ENCODE results near the gene PTPRQ.
"Not testable (repeated sequence)": the region's sequence is repeated elsewhere in the genome, so short reads cannot be mapped to it uniquely, and the experiment has no call there.

Gene PTPRQ, protein sequence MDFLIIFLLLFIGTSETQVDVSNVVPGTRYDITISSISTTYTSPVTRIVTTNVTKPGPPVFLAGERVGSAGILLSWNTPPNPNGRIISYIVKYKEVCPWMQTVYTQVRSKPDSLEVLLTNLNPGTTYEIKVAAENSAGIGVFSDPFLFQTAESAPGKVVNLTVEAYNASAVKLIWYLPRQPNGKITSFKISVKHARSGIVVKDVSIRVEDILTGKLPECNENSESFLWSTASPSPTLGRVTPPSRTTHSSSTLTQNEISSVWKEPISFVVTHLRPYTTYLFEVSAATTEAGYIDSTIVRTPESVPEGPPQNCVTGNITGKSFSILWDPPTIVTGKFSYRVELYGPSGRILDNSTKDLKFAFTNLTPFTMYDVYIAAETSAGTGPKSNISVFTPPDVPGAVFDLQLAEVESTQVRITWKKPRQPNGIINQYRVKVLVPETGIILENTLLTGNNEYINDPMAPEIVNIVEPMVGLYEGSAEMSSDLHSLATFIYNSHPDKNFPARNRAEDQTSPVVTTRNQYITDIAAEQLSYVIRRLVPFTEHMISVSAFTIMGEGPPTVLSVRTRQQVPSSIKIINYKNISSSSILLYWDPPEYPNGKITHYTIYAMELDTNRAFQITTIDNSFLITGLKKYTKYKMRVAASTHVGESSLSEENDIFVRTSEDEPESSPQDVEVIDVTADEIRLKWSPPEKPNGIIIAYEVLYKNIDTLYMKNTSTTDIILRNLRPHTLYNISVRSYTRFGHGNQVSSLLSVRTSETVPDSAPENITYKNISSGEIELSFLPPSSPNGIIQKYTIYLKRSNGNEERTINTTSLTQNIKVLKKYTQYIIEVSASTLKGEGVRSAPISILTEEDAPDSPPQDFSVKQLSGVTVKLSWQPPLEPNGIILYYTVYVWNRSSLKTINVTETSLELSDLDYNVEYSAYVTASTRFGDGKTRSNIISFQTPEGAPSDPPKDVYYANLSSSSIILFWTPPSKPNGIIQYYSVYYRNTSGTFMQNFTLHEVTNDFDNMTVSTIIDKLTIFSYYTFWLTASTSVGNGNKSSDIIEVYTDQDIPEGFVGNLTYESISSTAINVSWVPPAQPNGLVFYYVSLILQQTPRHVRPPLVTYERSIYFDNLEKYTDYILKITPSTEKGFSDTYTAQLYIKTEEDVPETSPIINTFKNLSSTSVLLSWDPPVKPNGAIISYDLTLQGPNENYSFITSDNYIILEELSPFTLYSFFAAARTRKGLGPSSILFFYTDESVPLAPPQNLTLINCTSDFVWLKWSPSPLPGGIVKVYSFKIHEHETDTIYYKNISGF (N-terminal part only)

DNA sequence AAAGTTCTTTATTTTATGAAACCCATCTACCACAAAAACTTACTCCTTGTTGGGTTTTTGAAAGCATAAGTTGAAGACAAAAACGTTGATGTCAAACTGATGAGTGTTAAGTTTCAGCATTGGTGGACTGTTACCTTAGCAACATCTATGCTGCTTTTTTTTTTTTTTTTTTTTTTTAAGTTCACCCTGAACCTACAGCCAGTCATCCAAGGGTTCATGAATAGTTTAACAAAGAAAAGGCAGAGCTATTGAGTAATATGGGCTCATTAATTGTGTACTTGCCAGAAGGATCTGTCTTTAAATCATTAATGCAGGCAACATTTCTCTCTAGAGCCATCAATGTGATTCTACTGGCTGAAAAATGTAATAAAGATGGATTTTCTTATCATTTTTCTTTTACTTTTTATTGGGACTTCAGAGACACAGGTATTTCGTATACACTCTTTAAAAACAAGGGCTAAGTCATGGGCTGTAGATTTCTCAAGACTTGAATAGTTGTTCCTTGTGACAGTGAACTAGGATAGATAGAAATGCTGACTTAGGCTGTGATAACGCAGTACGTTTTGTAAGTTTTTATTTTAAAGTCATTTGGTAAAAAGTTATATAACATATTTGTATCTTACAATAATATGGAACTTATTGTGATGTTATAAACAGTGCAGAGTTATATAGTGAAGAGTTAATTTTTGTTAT is at the start of gene PTPRQ:
PTPRQ (plus strand) TSS at position 262 of the 693 bp plus-strand sequence; CDS start at position 373, 111 bp downstream.
- DNase-seq, result no peak

DNA sequence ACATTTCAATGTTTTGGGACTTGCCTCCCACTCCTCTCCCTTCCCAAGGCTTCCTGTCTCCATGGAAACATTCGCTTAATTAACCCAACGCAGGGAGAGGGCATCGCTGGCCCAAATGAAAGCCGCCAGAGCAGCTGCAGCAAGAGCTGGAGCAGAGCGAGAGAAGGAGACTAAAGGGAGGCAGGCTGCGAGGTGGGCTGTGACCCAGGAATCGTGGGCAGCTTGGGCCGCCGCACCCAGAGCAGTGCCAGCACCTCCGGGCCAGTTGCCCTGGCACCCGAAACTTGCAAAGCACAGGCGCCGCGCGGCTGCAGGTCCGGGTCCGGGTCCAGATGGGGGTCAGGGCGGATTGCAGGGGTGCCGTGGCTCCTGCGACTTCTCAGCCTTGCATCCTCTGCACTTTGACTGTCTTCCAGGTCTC is 43.5 kb upstream of the PTPRQ start:
- DNase-seq, result no peak

DNA sequence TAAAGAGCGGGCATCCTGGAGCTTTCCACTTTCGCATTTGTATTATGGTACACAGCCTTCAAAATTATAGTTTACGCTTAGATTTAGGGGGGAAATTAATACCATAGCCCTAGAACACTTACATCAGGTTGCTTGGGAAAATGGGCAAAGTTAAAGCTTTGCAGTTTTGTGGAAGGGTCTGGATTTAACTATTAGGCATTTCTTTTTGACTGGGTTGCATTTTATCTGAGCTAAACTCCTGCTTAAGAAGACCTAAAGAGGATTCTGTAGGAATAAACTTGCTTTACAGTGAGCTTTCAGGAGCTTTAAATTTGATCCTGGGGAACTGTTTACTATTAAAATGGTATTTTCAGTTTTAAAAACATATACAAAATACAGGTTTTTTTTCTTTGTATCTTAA is 42.8 kb upstream of the PTPRQ start:
- no peak for DNase-seq

DNA sequence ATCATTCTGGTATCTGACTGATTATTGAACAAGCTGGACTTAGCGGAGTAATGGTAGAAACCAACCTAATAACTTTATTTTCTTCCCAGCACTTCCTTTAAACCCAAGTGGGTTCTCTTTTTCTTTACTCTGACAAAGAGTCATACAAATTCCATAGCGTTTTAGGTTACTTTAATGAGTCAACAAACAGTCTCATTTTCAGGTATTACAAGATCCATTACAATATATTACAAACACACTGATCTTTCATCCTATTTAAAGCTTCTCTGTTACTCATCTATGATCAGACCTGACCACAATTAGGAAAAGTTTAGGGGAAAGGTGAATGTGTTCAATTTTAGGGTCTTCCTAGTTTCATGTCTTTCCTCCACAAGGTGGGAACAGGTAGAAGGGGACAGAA is 39.4 kb upstream of the PTPRQ start:
- no peak for DNase-seq

DNA sequence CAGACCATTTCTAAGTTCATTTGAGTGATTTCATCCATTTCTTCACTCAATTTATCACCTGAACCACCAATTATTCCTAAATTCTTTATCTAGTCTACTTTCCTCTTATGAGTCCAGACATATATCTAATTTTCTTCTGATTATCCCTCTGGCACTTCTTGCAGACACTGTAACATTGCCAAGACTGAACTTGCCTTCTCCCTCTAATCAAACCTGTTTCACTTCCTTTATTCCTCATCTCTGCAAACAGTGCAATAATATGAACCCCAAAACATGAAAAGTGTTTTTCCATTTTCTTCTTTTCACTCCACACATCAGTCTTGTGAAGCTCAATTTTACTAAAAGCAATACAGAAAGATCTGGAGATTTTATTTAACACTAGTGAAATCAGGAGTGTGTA is 37.8 kb upstream of the PTPRQ start:
- DNase-seq, result no peak

DNA sequence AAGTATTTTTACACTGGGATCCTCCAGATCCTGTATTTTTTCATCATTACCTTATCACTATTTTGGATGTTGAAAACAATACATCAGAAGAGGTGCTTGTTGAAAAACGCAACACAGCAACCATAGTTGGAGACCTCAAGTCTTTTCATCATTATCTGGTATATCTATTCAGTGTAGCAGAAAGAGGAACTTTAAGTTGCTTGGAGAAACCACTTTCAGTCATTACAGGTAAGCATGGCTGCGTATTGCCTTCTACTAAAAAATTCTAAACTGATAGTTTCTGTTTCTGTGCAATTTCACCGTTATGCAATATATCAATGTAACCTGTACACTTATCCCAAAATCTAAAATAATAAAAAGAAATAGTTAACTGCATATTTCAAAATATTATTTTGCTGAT is 32.2 kb upstream of the PTPRQ start:
- no peak for DNase-seq

DNA sequence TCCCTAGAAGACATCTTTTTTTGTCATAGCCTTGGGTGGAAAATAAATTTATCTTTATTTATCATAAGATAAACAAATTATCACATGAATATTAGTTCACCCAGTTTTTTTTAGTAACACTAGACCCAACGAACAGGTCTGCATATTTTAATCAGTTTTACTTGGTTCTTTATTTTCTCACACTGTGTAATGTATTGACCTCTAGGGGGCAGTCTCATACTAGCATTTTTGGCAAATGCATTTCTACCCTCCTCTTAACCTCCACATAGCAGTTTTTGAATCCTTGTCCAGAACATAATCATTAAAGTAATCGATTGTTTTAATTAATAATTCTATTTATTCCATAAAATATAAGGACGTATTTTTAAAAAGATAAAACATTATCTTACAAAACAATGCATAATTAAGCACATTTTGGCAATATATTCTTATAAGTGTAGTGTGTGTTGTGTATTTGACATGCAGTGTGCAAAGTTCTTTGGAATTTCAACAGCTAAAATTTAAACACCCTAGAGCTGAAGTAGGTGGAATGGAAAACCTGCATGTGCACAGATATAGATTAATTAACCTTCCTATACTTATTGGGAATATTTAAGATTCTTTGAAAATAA is 31.6 kb upstream of the PTPRQ start:
- DNase-seq, result peak; percentile 8

DNA sequence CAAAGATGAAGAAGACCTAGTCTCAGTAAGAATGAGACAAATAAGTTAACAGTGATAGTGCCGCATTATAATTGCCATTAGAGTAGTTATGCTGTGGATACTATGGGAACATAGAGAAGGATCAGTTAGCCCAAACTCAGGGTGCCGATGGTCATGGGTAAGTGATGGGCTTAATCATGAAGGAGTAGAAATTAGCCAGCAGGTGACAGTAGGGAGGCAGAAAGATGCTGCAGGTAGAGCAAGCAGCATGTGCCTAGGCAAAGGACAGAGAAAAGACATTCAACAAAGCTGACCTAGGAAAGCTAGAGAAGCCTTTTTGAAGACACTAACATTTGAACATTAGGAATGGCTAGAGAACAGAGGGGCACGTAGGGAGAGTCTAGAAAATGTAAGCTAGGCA is 30.6 kb upstream of the PTPRQ start:
- no peak for DNase-seq

DNA sequence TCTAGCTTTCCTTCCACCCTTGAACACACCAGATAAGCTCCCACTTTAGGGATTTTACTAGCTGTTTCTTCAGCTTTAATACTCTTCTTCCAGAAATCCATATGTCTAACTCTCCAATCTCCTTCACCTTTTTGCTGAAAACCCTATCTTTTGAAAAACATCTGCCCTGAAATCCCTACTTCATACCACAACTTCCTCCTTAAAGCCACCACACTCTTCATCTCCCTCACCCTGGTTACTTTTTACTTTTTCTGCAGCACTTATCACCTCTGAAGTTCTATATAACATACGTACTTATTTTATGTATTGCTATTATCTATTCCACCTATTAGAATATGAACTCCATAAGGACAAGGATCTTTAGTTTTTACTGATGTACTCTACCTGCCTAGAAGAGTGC is 28.6 kb upstream of the PTPRQ start:
- DNase-seq, result no peak

DNA sequence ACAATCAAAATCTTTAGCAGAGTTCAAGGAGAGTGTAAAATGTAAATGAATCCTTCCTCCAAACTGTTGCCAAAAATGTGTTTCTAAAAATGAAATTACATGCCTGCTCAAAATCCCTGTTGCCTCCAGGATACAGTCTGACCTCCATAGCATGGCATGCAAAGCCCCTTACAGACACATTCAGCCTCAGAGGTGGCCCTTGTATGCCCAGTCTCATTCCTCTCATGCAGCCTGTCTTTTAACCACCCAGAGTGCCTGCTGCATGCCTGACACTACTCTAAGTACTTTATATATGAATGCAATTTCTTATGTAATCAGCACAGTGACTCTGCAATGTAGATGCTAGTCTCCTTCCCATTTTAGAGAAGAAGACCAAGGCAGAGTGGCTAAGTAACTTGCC is 24.4 kb upstream of the PTPRQ start:
- no peak for DNase-seq

DNA sequence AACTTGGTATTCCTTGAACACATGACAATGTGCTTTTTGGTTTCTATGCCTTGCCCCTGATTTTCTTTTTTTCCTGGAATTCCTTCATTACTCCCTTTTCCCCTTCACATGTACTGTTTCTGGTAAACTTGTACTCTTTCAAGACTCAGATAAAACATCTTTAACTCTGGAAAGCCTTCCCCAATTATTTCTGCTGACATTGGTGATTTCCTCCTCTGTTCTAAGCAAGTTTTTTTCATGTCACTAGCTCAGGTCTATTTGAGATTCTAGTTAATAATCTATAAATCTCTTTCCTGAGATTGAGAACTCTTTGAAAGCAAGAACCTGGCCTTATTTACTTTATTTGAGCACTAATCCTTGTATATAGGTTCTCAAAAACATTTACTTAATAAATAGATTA is 24.0 kb upstream of the PTPRQ start:
- no peak for DNase-seq

DNA sequence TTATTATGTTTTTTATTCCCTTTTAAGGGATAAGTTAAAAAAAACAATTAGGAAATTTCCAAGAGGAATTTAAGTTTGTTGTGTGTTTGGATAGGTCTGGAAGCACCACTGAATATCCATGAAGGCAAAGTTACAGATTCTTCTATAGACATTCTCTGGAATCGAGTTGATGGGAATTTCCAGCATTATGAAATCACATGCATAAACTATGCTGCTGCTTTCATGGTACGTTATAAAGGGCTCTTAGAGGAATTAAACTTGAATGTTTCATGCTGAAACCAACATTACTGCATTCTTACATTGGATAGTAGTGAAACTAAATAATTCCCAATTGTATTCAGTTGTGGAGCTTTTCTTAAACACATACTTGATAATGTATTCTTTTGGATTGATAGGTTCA is 21.5 kb upstream of the PTPRQ start:
- no peak for DNase-seq

DNA sequence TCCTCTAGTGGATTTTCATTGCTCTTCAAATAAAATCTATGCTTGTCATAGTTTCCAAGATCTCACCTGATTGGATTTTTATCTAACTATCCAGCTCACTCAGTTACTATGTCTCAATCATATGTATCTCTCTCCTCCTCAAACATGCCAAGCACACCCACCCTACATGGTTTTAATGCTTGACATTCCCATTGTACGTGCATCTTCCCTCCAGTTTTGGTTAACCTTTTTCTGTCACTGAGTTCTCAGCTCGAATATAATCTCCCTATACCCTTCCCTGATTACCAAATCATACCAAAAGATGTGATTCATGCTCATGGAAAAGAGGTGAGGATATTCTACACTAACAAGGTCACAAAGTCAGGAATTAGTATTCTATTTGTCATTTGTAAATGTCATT is 12.0 kb upstream of the PTPRQ start:
- no peak for DNase-seq

DNA sequence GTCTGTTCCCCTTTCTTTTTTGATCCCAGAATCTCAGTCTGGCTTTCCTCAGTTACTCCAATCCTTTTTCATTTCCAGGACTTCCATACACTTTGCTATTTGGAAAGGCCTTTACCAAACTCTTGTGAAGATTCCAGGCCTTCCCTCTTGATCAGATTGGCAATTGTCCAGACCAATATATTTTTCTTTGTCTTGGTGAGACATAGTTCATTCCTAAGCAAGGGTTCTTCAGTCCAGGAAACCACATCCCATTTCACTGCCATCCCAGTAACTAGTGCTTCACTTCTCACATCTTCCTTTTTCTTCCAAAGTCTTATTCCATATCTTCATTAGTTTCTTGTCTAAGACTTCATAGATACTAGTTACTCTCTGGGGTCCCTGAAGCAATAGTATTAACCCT is 2.1 kb upstream of the PTPRQ start:
- DNase-seq, result no peak

DNA sequence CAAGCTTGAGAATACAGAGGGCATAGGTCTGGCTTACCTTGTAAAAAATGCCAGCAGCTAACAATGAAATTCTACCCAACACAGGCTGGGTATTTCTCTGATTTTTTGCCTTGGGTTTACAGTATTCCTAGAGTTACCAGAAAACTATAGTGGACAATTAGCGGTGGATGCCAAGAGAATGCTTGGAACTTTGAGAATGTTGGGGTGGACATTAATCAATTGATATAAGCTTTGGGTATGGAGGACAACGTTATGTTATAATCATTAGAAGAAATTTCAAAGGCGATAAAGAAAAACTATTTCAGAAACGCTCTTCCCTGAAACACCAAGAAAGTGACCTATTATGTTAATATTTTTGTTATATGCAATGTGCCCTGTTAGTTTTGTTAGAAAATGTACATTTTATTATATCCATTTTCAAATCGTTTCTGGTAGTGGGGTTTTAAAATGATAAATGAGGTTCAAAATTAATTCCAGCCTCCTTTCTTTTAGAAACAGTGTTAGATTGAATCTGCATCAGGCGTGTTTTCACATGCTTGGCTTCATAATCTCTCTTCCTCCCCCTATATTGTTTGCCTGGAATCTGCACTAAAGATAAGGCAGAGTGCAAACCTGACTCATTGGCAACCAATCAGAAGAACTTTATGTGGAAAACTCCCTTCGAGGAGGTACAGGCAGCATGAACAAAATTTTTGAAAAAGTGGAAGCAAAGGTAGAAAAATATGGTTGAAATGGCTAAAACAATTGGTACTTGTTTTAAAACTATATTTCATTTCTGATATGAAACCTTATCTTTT is 1.4 kb upstream of the PTPRQ start:
- no peak for DNase-seq

DNA sequence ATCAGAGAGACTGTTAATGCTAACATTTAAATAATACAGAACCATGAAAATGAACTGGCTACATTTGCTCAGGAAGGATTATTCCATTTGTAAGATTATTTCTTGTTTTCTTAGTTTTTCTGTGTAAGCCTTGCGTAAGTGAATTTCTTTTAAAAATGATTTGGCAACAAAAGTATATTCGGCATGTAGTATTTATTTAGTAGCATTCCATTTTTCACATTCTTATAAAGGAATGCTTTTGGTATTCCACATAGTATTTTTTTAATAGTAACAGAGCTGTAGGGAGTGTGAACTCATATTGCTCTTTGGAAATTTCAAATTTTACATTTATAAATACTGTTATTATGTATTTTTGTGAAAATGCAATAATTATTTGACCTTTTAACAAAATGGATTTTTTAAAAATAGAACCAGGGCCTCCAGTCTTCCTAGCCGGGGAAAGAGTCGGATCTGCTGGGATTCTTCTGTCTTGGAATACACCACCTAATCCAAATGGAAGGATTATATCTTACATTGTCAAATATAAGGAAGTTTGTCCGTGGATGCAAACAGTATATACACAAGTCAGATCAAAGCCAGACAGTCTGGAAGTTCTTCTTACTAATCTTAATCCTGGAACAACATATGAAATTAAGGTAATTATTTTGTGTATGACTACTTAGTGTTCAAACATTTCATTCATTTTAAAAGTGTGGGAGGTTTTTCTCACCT is 1.2 kb downstream of the PTPRQ start:
- DNase-seq, result no peak

DNA sequence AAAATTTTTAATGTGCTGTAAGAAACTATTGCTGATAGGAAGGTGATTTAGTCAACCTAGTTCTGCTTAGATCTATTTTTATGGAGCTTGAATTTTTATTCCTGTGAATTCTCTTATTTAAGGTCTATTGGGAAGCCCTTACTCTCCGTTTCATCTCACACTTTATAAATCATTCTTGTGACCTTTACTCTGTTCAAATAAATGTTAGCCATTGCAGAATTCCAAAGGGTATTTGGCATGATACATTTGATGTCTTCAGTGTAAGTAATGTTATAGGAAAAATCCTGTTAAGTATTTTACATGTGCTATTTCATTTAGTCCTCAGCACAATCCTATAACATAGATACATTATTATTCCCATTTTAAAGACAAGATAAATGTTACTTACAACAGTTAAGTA is 12.5 kb downstream of the PTPRQ start:
- DNase-seq, result no peak

DNA sequence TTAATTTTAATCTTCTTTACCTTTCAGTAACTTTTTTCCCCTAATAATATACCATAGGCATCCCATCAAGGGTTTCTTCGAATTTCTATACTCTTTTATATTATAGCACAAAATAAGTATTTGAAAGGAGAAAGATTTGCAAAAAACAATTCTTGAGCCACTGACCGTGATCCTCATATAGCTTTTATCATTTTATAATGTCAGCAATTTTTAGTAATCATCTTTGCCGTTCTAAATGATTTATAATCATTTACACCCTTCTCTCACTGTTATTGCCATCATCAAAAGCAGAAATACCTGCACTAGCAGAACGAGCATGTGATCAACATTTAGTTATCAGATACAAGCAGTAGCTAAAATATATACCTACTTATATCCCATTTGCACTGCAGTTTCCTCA is 16.9 kb downstream of the PTPRQ start:
- DNase-seq, result no peak

DNA sequence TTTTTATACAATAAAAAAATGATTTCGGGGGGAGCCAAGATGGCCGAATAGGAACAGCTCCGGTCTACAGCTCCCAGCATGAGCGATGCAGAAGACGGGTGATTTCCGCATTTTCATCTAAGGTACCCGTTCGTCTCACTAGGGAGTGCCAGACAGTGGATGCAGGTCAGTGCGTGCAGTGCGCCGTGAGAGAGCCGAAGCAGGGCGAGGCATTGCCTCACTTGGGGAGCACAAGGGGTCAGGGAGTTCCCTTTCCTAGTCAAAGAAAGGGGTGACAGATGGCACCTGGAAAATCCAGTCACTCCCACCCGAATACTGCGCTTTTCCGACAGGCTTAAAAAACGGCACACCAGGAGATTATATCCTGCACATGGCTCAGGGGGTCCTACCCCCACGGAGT is 17.8 kb downstream of the PTPRQ start:
- DNase-seq, result not testable (repeated sequence)

DNA sequence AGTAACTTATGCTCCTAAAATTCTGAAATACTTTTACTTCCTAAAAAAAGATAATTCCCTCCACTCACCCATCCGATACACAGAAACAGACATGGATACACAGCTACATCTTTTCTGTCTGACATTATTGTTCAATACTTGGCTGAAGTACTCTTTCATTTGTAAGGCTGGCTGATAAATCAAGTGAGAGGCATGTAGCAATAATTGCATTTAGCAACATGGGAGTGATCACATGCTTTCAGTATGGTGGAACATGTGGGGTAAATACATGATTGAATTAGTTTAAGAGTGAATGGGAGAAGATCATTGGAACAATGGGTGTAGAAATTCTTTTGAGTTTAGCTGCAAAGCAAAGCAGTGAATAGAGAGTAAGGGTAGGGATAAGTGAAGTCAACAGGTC is 25.6 kb downstream of the PTPRQ start:
- no peak for DNase-seq

DNA sequence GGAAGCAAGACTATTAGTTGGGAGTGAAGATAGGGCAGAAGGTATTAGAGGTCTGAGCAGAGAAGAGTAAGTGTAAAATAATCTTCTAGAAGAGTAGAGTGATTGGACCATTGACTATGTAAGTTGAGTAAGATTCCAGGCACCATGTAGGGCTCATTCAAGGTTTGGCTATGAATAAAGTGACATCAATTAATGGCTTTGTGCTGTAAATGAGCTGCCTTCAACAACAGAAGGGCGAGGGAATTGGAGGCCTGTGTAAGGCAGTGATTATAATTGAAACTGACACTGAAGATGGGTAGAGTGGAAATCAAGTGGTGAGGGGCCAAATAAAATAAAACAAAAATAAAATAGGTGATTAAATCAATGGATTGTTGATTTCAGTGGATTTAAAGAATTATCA is 26.4 kb downstream of the PTPRQ start:
- no peak for DNase-seq

All from DMS 273 treated with DMSO at 0.1 percent for 48 hours (cell line).